PC-3 (cell line): ENCODE measurements around the gene PRLR.

Experiments
- CTCF ChIP-seq: fragments of 300-600 bp; sonication (generic); conservative IDR thresholded peaks from 2 replicates; pipeline ENCODE4 v1.5.1; 2017; ENCODE audit warnings: antibody characterized with exemption, low read depth, mild to moderate bottlenecking, low read length
- EZH2phosphoT487 ChIP-seq: fragments of 300-600 bp; sonication (generic); IDR thresholded peaks from 2 replicates; pipeline ENCODE4 v1.6.1; 2018; ENCODE audit warnings: mild to moderate bottlenecking, antibody characterized with exemption, low read length, borderline replicate concordance

GRCh38 chr5:35131723-35132122, 98.6 kb downstream of the PRLR start:
- no peak for TF ChIP-seq CTCF
- TF ChIP-seq EZH2phosphoT487: no peak
